ENCODE measurements around the gene RNF223. TPM values are rescaled to one million over a fixed set of nuclear protein-coding genes. Genes with fewer than 3 reads are reported as not detected.

The RNF223 gene
- total RNA-seq, 1 experiment from 2014 or later, result not detected

- no peak overlapping the region for H4K5ac ChIP-seq (ENCODE audit: insufficient read length, low read depth, low read length)
- no peaks in the 10 kb centered on the region for H3K4me1 Mint-ChIP-seq
- H3K4me1 ChIP-seq (ENCODE audit: insufficient read depth, low read length), result no peaks in the 10 kb centered on the region; the same call in 1 of the 2 replicates
- no peak overlapping the region for H3K27ac ChIP-seq (ENCODE audit: insufficient read length, low read depth, low read length)
- H4K20me1 ChIP-seq (ENCODE audit: control insufficient read depth, insufficient read depth, insufficient read length), result no peaks in the 10 kb centered on the region
- no peak overlapping the region for H3K9ac ChIP-seq (ENCODE audit: extremely low read depth, insufficient read length, low read length)
- H2BK15ac ChIP-seq (ENCODE audit: low read depth, low read length), result no peak overlapping the region; the same call in 1 of the 2 replicates
- no peaks in the 10 kb centered on the region for H3K9me3 ChIP-seq (ENCODE audit: control insufficient read depth, low read depth, low read length)
- H3T11ph ChIP-seq (ENCODE audit: low read length), result no peak overlapping the region
- no peak overlapping the region for H2AK5ac ChIP-seq (ENCODE audit: insufficient read length, low read length)
- H3K56ac ChIP-seq (ENCODE audit: insufficient read length, low read depth, low read length), result no peak overlapping the region
- peaks cover 5% of the 10 kb centered on the region; the same call in 1 of the 2 replicates for H3K27me3 Mint-ChIP-seq (ENCODE audit: low read depth)
- H3K4me2 ChIP-seq (ENCODE audit: insufficient read depth, insufficient read length, low read length), result no peak overlapping the region
- TF ChIP-seq, protein P1, sequence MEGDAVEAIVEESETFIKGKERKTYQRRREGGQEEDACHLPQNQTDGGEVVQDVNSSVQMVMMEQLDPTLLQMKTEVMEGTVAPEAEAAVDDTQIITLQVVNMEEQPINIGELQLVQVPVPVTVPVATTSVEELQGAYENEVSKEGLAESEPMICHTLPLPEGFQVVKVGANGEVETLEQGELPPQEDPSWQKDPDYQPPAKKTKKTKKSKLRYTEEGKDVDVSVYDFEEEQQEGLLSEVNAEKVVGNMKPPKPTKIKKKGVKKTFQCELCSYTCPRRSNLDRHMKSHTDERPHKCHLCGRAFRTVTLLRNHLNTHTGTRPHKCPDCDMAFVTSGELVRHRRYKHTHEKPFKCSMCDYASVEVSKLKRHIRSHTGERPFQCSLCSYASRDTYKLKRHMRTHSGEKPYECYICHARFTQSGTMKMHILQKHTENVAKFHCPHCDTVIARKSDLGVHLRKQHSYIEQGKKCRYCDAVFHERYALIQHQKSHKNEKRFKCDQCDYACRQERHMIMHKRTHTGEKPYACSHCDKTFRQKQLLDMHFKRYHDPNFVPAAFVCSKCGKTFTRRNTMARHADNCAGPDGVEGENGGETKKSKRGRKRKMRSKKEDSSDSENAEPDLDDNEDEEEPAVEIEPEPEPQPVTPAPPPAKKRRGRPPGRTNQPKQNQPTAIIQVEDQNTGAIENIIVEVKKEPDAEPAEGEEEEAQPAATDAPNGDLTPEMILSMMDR (conservative IDR thresholded peaks at IDR 0.05), result no peak
- DNase-seq, result no peak
- peaks cover 6% of the 10 kb centered on the region for H3K23me2 ChIP-seq (ENCODE audit: insufficient read length, low read depth, low read length, poor library complexity, severe bottlenecking)
- no peak overlapping the region for H2AFZ ChIP-seq (ENCODE audit: low read length)
- H4K91ac ChIP-seq (ENCODE audit: insufficient read length, low read depth, low read length), result no peak overlapping the region
- H2BK5ac ChIP-seq (ENCODE audit: insufficient read length, low read length), result no peak overlapping the region
- no peaks in the 10 kb centered on the region for H3K79me1 ChIP-seq (ENCODE audit: insufficient read depth, low read depth, low read length, poor library complexity, severe bottlenecking)
- no peak overlapping the region; a peak in 1 of 5 replicates for H3K4me3 Mint-ChIP-seq
- H3K14ac ChIP-seq (ENCODE audit: insufficient read depth, low read length), result no peak overlapping the region; the same call in 1 of the 2 replicates
- no peak overlapping the region for H4K8ac ChIP-seq (replicated peaks; ENCODE audit: insufficient read length, low read depth, low read length)
- no peaks in the 10 kb centered on the region for H3K9me3 Mint-ChIP-seq
- no peak overlapping the region for H3K23ac ChIP-seq (ENCODE audit: insufficient read length, low read depth, low read length)
- no peak overlapping the region for H2BK120ac ChIP-seq (ENCODE audit: low read depth, low read length, poor library complexity, severe bottlenecking)
- no peak overlapping the region for H3K4ac ChIP-seq (ENCODE audit: low read depth, low read length)
- no CpG with 5 or more reads among the region's 52 CpGs for WGBS (ENCODE audit: extremely low coverage, insufficient read length, low lambda C conversion rate)
- peaks cover 0 to 9% (median 0%) of the 10 kb centered on the region in 3 experiments; a peak in 5 of 7 replicates for H3K36me3 Mint-ChIP-seq (ENCODE audit: insufficient read depth in 1 of 3, low read depth in 3 of 3)
- H2BK12ac ChIP-seq (ENCODE audit: insufficient read length, low read depth, low read length), result no peak overlapping the region
- H3K27ac Mint-ChIP-seq, result no peak overlapping the region
- H3K18ac ChIP-seq (ENCODE audit: insufficient read length, low read depth, low read length), result no peak overlapping the region
- no peaks in the 10 kb centered on the region for H3K27me3 ChIP-seq (ENCODE audit: insufficient read depth, low read length)
- no peak overlapping the region for H2BK20ac ChIP-seq (ENCODE audit: low read depth, low read length, poor library complexity, severe bottlenecking)
- no peaks in the 10 kb centered on the region for H3K79me2 ChIP-seq (ENCODE audit: insufficient read depth, low read length)
Measured at GRCh38 chr1:1081311-1082238, 7.5 kb upstream of the RNF223 start.
